NCI-H1092 treated with DMSO at 0.1 percent for 48 hours (cell line): Measurements from ENCODE around the gene MIPOL1.
"Not testable (repeated sequence)": the region's sequence is repeated elsewhere in the genome, so short reads cannot be mapped to it uniquely, and the experiment has no call there.

Experiments
- DNase-seq: peaks from one replicate; lab custom pipeline; 2025; lab: John Stamatoyannopoulos, UW

MIPOL1 gene

GRCh38 chr14:37187840-37188577 is 9.7 kb upstream of the MIPOL1 start:
- DNase-seq, result not testable (repeated sequence)

GRCh38 chr14:37189733-37190132 is 8.0 kb upstream of the MIPOL1 start:
- not testable (repeated sequence) for DNase-seq

- no peak for DNase-seq
Measured at GRCh38 chr14:37194698-37195097, 3.0 kb upstream of the MIPOL1 start.

- DNase-seq, result no peak
Measured at GRCh38 chr14:37195327-37195726, 2.4 kb upstream of the MIPOL1 start.

GRCh38 chr14:37196604-37197420 is 925 bp upstream of the MIPOL1 start:
- peak; percentile 22 for DNase-seq

- no peak for DNase-seq
Measured at GRCh38 chr14:37198273-37198598, 499 bp downstream of the MIPOL1 start.

- no peak for DNase-seq
Measured at GRCh38 chr14:37198907-37199306, 1.2 kb downstream of the MIPOL1 start.

- no peak for DNase-seq
Measured at GRCh38 chr14:37201724-37202123, 4.0 kb downstream of the MIPOL1 start.

GRCh38 chr14:37202265-37202664 is 4.5 kb downstream of the MIPOL1 start:
- DNase-seq, result no peak

- DNase-seq, result no peak
Measured at GRCh38 chr14:37202812-37203211, 5.1 kb downstream of the MIPOL1 start.

GRCh38 chr14:37203423-37203822 is 5.7 kb downstream of the MIPOL1 start:
- no peak for DNase-seq

- DNase-seq, result not testable (repeated sequence)
Measured at GRCh38 chr14:37205623-37206605, 8.2 kb downstream of the MIPOL1 start.

GRCh38 chr14:37209617-37210016 is 11.9 kb downstream of the MIPOL1 start:
- DNase-seq, result not testable (repeated sequence)

- no peak for DNase-seq
Measured at GRCh38 chr14:37210448-37210847, 12.7 kb downstream of the MIPOL1 start.

- no peak for DNase-seq
Measured at GRCh38 chr14:37213016-37213415, 15.3 kb downstream of the MIPOL1 start.

- DNase-seq, result no peak
Measured at GRCh38 chr14:37215345-37215744, 17.6 kb downstream of the MIPOL1 start.

GRCh38 chr14:37221073-37221472 is 23.3 kb downstream of the MIPOL1 start:
- no peak for DNase-seq

- no peak for DNase-seq
Measured at GRCh38 chr14:37223947-37224474, 26.3 kb downstream of the MIPOL1 start.

- not testable (repeated sequence) for DNase-seq
Measured at GRCh38 chr14:37225668-37226067, 27.9 kb downstream of the MIPOL1 start.

- peak; percentile 82 for DNase-seq
Measured at GRCh38 chr14:37230551-37231194, 32.9 kb downstream of the MIPOL1 start.

GRCh38 chr14:37232907-37233481 is 35.3 kb downstream of the MIPOL1 start:
- peak; percentile 56 for DNase-seq
